HG02763 (cell line): ENCODE results near the gene TCF3.

Experiments used
- ATAC-seq: cut with Tn5 transposase; IDR thresholded peaks from one replicate; pipeline ENCODE4 v1.9.1; 2021; ENCODE audit warnings: mild to moderate bottlenecking, moderate library complexity; ENCODE audit not compliant: unreplicated experiment

The TCF3 gene

GRCh38 chr19:1613146-1613545 lies 39.3 kb downstream of the TCF3 start:
- no peak for ATAC-seq

- no peak for ATAC-seq
Observed at GRCh38 chr19:1612114-1613086, 40.0 kb downstream of the TCF3 start.

DNA sequence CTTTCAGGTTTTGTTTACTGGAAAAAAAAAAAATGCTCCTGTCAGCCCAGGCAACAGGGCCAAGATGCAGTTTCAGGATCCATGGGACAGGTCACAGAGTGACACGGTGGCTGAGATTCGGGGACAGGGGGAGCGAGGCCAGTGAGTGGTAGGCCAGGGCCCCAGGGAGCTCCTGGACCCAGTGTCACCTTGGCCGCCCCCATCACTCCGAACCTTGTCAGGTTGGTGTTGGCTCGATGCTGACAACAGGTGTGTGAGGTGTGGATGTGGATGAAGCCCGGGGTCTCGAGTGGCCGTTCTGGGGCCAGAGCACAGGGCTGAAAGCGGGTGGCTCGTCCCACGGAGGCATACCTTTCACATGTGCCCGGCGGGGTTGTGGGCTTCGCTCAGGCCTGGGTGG lies 41.1 kb downstream of the TCF3 start:
- ATAC-seq: no peak

DNA sequence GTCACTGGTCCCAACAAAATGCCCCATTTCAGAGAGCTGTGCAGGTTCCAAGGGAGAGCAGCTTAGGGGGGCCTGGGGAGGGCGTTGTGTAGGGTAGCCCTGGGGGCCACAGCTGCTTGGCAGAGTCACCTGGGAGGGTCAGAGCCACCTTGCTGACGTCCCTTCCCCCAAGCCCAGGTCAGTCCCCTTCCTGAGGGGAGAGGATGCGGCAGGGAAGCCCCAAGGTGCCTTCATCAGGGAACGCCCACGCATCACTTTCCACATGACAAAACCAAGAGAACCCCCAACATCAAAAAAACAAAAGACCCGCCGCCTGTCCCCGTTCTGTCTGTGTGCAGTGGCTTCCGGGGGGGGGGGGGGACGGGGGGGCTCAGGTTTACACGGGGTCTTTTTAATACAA lies 41.8 kb downstream of the TCF3 start:
- ATAC-seq: no peak

GRCh38 chr19:1609680-1610474 lies 42.5 kb downstream of the TCF3 start:
- ATAC-seq: no peak

DNA sequence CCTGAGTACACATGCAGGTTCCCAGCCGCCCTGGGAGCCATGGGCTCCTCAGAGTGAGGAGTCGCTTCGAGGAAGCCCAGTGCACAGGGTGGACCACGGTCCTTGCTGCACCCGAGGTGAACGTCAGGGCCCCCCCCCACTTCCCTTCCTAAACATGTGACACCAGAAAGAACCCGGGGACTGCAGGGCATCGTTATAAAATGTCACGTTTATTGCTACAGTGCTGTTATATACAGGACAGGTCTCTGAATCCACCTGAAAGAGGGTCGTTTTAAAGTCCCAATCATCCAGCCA lies 43.4 kb downstream of the TCF3 start:
- ATAC-seq: no peak

- no peak for ATAC-seq
Observed at GRCh38 chr19:1608359-1609102, 43.9 kb downstream of the TCF3 start.

DNA sequence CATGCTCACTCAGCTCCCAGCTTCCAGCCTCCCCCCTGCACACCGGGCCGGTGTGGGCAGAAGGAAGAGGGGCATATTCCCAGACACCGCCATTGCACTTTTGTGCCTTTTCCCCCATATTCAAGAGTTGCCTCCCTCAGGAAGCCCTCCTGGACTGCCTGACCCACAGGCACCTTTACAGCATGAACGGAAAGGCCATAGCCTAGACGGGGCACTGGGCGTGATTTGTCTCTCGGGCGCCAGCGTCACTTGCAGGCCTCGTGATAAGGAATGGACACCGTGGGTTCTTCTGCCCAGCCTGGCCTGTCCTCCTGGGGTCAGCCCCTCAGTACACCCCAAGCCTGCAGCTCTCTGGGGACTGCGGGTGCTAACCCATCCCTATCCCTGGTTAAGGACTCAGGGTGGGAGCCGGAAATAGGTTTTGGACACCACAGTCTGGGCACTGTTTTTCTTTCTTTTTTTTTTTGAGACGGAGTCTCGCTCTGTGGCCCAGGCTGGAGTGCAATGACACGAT lies 46.2 kb downstream of the TCF3 start:
- ATAC-seq: no peak

- ATAC-seq: peak; percentile 86
Observed at GRCh38 chr19:1605236-1606137, 46.9 kb downstream of the TCF3 start, which contains the start of gene UQCR11. TSS of gene UQCR11 (minus strand) at chr19:1605462. CDS start at chr19:1605409, 53 bp downstream.

- ATAC-seq: no peak
Observed at GRCh38 chr19:1602091-1602707, 50.2 kb downstream of the TCF3 start.

DNA sequence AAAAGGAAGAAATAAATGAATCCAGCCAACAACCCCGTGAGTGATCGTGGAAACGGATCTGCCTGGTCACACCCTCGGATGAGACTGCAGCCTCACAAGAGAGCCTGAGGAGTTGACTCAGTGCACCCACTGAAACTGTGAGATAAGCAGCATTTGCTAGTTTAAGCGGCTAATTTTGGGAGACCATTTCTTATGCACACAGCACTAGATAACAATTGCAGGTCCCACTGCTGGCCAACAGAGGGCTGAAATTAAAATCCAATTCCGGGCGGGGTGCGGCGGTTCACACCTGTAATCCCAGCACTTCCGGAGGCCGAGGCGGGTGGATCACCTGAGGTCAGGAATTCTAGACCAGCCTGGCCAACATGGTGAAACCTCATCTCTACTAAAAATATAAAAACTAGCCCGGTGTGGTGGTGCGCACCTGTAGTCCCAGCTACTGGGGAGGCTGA lies 50.8 kb downstream of the TCF3 start:
- no peak for ATAC-seq

DNA sequence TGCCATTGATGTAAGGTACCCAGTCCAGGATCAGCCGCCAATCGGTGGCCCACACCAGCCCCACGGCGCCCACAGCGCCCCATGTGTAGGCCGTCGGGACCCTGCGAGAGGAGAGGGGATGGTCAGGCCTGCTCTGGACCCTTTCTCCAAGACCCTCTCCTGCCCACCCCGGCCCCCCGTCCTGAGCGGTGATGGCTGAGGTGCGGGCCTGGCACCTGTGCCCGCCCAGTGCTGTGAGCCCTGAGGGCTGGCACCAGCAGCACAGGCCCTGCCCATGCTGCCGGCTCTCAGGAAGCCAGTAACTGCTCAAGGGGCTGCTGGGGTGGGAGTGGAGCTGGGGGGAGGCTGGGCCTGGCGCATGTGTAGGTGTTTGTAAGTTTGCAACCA lies 53.0 kb downstream of the TCF3 start:
- ATAC-seq: no peak

DNA sequence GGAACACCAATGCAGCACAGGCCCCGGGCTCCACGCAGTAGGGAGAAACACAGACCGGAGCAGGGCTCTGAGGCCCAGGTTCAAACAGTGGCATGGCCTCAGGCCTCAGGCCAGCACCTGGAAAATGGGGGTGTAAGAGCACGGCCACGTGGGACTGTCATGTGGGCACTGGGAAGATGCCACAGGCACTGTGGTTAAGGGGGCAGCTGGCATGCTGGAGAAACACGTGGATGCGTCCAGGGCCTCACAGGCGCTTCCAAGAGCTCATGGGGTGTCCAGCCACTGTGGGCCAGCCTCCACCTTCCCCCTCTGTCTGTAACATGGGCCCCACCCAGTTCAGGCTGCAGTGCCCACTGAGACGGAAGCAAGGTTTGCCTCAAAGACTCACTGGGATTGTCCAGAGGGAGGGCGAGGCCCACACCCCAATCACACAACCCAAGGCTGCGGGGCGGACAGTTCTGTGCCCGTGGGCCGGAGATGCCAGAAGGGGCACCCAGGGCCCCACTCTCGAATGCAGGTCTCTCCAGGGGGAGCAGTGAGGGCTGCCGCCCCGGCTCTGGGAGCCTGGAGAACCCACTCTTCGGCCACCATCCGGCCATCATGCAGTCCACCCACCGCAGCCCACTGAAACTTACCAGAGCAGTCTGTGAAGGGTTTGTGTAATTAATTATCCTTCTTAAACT lies 53.5 kb downstream of the TCF3 start:
- no peak for ATAC-seq

DNA sequence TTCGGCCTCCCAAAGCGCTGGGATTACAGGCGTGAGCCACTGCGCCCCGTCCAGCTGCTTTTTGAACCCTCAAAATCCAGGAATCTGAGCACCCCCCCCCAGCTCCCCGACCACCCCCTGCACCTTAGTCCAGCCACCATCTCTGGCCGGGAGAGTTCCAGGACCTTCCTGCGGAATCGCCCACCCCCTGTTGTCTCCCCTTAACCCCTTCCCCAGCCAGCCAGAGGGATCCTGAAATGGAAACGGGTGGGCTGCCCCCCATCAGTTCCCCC lies 59.0 kb downstream of the TCF3 start:
- no peak for ATAC-seq

DNA sequence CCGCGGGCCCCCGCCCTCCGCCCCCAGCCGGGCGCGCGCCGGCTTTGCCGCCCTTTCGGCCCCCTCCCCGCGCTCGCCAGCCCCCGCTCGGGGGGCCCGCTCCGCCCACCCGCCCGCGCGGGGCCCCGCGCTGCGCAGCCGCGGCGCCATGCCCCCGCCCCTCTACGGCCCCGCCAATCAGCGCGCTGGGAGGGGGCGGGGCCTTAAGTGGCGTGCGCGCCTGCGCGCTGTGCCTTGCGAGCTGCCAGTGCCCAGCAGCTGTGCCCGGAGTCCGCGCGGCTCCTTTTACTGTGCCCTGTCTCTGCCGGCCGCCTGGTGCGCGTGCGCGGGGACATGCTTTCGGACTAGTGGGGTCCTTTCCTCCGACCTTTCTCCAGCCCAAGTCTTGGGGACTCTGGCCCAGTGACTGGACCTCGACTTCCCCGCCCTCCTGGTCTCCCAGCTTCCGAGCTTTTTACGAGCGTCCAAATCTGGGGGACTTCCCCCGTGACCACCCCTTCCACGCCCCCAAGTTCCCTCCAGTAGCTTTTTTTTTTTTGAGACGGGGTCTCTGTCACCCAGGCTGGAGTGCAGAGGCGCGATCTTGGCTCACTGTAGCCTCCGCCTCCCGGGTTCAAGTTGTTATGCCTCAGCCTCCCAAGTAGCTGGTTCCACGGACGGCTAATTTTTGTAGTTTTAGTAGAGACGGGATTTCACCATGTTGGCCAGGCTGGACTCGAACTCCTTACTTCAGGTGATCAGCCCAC lies 59.5 kb downstream of the TCF3 start, which contains the start of gene MBD3:
TSS of gene MBD3 (minus strand) at position 111 of the 746 bp plus-strand sequence. CDS start 234 bp downstream, outside the sequence.
- ATAC-seq: peak; percentile 67

- ATAC-seq: peak; percentile 72
Observed at GRCh38 chr19:1592024-1592754, 60.2 kb downstream of the TCF3 start.

DNA sequence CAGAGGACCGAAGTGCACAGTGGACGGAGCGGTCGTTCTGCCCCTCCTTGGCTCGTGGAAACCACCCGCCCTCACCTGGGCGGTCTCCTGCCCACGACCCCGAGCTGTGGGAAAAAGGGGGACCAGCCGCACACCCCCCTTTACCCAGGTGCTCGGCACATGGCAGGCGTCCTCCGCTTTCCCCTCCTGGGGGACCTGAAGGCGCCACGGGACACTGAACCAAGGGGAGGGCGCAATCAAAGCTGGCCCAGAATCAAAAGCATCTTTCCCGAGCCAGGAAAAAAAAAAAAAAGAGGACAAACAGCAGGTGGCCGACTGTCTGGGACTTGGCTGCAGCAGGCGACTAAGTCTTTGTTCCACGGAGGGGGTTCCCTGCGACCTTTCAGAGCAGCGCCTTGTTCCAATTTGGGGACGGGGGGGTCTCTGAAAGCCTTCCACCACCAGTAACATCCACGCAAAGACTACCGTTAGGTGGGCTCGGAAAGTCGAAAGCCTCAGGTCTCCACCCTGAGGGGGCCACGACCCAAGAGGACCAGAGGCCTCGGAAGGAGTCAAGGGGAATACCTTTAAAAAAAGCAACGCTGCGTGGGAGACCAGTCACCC lies 60.9 kb downstream of the TCF3 start:
- no peak for ATAC-seq
